H1 (cell line): ENCODE results near the gene POLR3E. TPM values are rescaled to one million over a fixed set of nuclear protein-coding genes. Genes with fewer than 3 reads are reported as not detected.

Source experiments
- TEAD4 ChIP-seq: IDR thresholded peaks from 2 replicates; pipeline ENCODE4 v1.6.1; 2012; ENCODE audit warnings: low read depth, low read length, inconsistent platforms, mixed read lengths
- polyA plus RNA-seq, 7 experiments: library from polyadenylated mRNA; depleted of rRNA in 3 of 7; stranded (reverse) in 5 of 7; unstranded in 2 of 7; fragments of >200 nt in 5 of 7; fragments of 200-250 nt in 2 of 7; gene quantifications; 1 replicate in 5 of 7; 2 replicates in 1 of 7; 4 replicates in 1 of 7; pipeline versions ENCODE4 v1.2.1 to v1.2.3, GENCODE V29; 2011 to 2013; ENCODE audit warnings: missing spikeins in 2 of 7, mixed read lengths in 2 of 7
- total RNA-seq: library from RNA; stranded (reverse); fragmentation: NEBNext Ultra II Directional; extraction: Animal tissue kit (Norgen Biotek cat#: 25700); gene quantifications from 2 replicates; pipeline ENCODE4 v1.2.1, GENCODE V29; 2021
- TF ChIP-seq, protein P1 (sequence below): IDR thresholded peaks from 2 replicates; pipeline ENCODE4 v1.6.1; 2011; ENCODE audit warnings: low read depth, mild to moderate bottlenecking, low read length; ENCODE audit not compliant: insufficient read depth

POLR3E gene
- total and polyA plus RNA-seq, 2 of the 8 experiments (the other 6 are each of a cell fraction or from before 2014, with no cell fraction given): 96.5 to 125 TPM

DNA sequence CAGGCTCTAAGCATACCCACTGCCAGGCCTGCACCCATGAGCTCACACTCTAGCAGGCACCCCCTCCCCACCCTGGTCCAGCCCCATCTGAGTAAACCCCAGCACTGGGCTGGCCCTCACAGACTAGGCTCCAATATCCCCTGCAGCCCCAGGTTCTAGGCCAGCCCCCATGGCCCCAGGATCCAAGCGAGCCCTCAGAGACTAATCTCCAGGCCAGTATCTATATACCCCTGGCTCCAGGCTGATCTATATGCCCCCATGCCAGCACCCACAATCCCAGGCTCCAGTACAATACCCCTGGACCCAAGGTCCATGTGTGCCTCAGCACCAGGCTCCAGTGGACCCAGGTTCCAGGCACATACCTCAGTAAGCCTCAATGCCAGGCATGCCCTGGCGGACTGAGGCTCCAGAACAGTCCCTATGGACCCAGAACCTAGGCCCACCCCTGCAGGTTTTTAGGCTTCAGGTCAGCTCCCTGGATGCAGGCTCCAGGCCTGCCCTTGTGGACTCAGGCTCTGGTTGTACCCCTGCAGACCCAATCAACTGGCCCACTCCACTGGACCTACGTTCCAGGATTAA is 38.5 kb downstream of the POLR3E start (continued):
- TF ChIP-seq, protein P1, sequence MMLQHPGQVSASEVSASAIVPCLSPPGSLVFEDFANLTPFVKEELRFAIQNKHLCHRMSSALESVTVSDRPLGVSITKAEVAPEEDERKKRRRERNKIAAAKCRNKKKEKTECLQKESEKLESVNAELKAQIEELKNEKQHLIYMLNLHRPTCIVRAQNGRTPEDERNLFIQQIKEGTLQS: no peak
- TF ChIP-seq TEAD4: no peak
